SK-N-SH treated with all-trans-retinoic acid at 6 μM for 48 hours (cell line): ENCODE measurements around the gene GPC3.

Experiments used
- SNAI2 ChIP-seq: fragments of 250-450 bp; sonication (Bioruptor Pico); IDR thresholded peaks from 2 replicates; pipeline ENCODE4 v1.5.0; 2020; ENCODE audit warnings: mild to moderate bottlenecking, moderate library complexity
- TF ChIP-seq, protein P1 (sequence below): fragments of 250-450 bp; sonication (Bioruptor Pico); IDR thresholded peaks from 2 replicates; pipeline ENCODE4 v1.5.1; 2020; ENCODE audit warnings: low read depth, mild to moderate bottlenecking, moderate library complexity

DNA sequence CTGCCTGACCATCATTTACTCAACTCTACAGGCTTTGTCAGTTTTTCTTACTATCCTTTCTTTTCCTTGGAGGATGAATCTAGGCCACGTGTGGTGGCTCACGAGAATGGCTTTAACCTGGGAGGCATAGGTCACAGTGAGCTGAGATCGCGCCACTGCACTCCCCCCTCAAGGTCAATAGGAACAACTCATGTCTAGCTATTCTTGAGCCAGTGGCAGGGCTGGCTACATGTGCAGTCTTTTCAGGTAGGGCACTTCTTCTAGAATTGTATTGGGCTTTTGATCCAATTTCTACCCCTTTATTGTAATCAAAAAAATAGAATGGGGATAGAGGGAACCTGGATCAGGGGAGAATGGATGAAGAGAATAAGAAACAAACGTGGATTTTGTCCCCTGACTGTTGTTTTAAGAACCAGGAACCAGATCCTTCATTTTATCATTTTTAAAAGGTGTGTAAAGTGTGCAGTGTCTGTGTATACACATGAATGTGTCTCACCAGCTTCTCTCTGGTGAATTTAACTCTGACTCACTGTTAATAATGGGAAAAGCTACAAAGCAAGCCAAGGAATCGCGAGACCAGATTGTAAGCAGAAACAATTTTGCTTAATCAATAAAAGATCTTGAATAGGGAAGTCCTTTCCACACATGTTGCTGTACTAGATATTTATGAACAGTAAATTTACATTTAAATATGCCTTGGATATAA lies 286.2 kb downstream of the GPC3 start:
- TF ChIP-seq, protein P1, sequence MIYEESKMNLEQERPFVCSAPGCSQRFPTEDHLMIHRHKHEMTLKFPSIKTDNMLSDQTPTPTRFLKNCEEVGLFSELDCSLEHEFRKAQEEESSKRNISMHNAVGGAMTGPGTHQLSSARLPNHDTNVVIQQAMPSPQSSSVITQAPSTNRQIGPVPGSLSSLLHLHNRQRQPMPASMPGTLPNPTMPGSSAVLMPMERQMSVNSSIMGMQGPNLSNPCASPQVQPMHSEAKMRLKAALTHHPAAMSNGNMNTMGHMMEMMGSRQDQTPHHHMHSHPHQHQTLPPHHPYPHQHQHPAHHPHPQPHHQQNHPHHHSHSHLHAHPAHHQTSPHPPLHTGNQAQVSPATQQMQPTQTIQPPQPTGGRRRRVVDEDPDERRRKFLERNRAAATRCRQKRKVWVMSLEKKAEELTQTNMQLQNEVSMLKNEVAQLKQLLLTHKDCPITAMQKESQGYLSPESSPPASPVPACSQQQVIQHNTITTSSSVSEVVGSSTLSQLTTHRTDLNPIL (CRISPR knock-in tag): no peak
- no peak for TF ChIP-seq SNAI2 (CRISPR knock-in tag)
